WTC11 (cell line): Measurements from ENCODE around the gene UVRAG. TPM values are rescaled to one million over a fixed set of nuclear protein-coding genes. Genes with fewer than 3 reads are reported as not detected.

Experiments
- ATAC-seq: fragments of 200-7000 bp; cut with Tn5 transposase; 2 replicates; pipeline ENCODE4 v1.10.0; 2021; ENCODE audit warnings: mild to moderate bottlenecking, moderate library complexity
- CTCF ChIA-PET: fragments of 300-600 bp; sonication (Branson Sonifier 250); formaldehyde crosslinking; loops from one replicate; lab custom pipeline; 2021; ENCODE audit warnings: antibody characterized with exemption; lab: Charles Lee
- POLR2A ChIA-PET: fragments of 350-600 bp; sonication (Branson Sonifier 250); formaldehyde crosslinking; loops from one replicate; lab custom pipeline; 2021; ENCODE audit warnings: antibody characterized with exemption; lab: Charles Lee
- DNase-seq: peaks from one replicate; pipeline ENCODE4 v3.0.0; 2021; ENCODE audit warnings: low spot score
- H3K27ac Mint-ChIP-seq: 2 replicates; pipeline ENCODE4 v1.8.0; 2021; ENCODE audit warnings: mixed read lengths
- H3K27me3 Mint-ChIP-seq: 2 replicates; pipeline ENCODE4 v1.8.0; 2021; ENCODE audit warnings: low read depth, mild to moderate bottlenecking, moderate library complexity, mixed read lengths
- H3K36me3 Mint-ChIP-seq: 2 replicates; pipeline ENCODE4 v1.8.0; 2021; ENCODE audit warnings: mixed read lengths
- H3K4me1 Mint-ChIP-seq: 2 replicates; pipeline ENCODE4 v1.8.0; 2022; ENCODE audit warnings: mixed read lengths
- H3K4me3 Mint-ChIP-seq: 2 replicates; pipeline ENCODE4 v1.8.0; 2021; ENCODE audit warnings: mild to moderate bottlenecking, moderate library complexity, mixed read lengths
- H3K9me3 Mint-ChIP-seq: 2 replicates; pipeline ENCODE4 v1.8.0; 2021; ENCODE audit warnings: mixed read lengths
- ATF3 ChIP-seq: sonication (generic); formaldehyde crosslinking; conservative IDR thresholded peaks from 2 replicates; pipeline ENCODE4 v1.8.1; 2022; ENCODE audit warnings: mild to moderate bottlenecking, missing genetic modification reagents
- ATF6 ChIP-seq: sonication (generic); formaldehyde crosslinking; IDR thresholded peaks from 2 replicates; pipeline ENCODE4 v1.8.1; 2023; ENCODE audit warnings: mild to moderate bottlenecking, missing genetic modification reagents
- FOXP4 ChIP-seq: sonication (generic); formaldehyde crosslinking; IDR thresholded peaks from 2 replicates; pipeline ENCODE4 v1.8.0; 2022; ENCODE audit warnings: mild to moderate bottlenecking, missing genetic modification reagents
- GTF2I ChIP-seq: fragments of 250-450 bp; sonication (Bioruptor Pico); conservative IDR thresholded peaks from 2 replicates; pipeline ENCODE4 v1.4.0; 2021; ENCODE audit warnings: mild to moderate bottlenecking
- HMGA2 ChIP-seq: fragments of 250-450 bp; sonication (Bioruptor Pico); IDR thresholded peaks from 2 replicates; pipeline ENCODE4 v1.4.0; 2021; ENCODE audit warnings: mild to moderate bottlenecking, moderate library complexity
- IRF1 ChIP-seq: sonication (generic); formaldehyde crosslinking; IDR thresholded peaks from 2 replicates; pipeline ENCODE4 v1.8.0; 2023; ENCODE audit warnings: missing genetic modification reagents
- MXD4 ChIP-seq: fragments of 250-450 bp; sonication (Bioruptor Pico); IDR thresholded peaks from 2 replicates; pipeline ENCODE4 v1.8.0; 2021; ENCODE audit warnings: mild to moderate bottlenecking, moderate library complexity, borderline replicate concordance
- NR1H2 ChIP-seq: sonication (generic); formaldehyde crosslinking; IDR thresholded peaks from 2 replicates; pipeline ENCODE4 v1.9.0; 2021; ENCODE audit warnings: mild to moderate bottlenecking, moderate library complexity, missing genetic modification reagents
- RORB ChIP-seq: fragments of 250-450 bp; sonication (Bioruptor Pico); IDR thresholded peaks from 2 replicates; pipeline ENCODE4 v1.9.0; 2021; ENCODE audit warnings: mild to moderate bottlenecking
- USF2 ChIP-seq: sonication (generic); formaldehyde crosslinking; IDR thresholded peaks from 2 replicates; pipeline ENCODE4 v1.8.1; 2023; ENCODE audit warnings: mild to moderate bottlenecking, missing genetic modification reagents, moderate library complexity
- ZBTB21 ChIP-seq: sonication (generic); formaldehyde crosslinking; IDR thresholded peaks from 2 replicates; pipeline ENCODE4 v1.8.1; 2023; ENCODE audit warnings: mild to moderate bottlenecking, missing genetic modification reagents, borderline replicate concordance
- ZBTB43 ChIP-seq: sonication (generic); formaldehyde crosslinking; IDR thresholded peaks from 2 replicates; pipeline ENCODE4 v1.8.1; 2023; ENCODE audit warnings: mild to moderate bottlenecking, missing genetic modification reagents
- ZNF121 ChIP-seq: sonication (generic); formaldehyde crosslinking; IDR thresholded peaks from 2 replicates; pipeline ENCODE4 v1.8.0; 2023; ENCODE audit warnings: missing genetic modification reagents
- ZNF138 ChIP-seq: sonication (generic); formaldehyde crosslinking; conservative IDR thresholded peaks from 2 replicates; pipeline ENCODE4 v1.8.1; 2022; ENCODE audit warnings: mild to moderate bottlenecking, moderate library complexity, missing genetic modification reagents
- ZNF317 ChIP-seq: sonication (generic); formaldehyde crosslinking; IDR thresholded peaks from 2 replicates; pipeline ENCODE4 v1.8.1; 2023; ENCODE audit warnings: low read depth, mild to moderate bottlenecking, moderate library complexity, missing genetic modification reagents, borderline replicate concordance
- ZNF416 ChIP-seq: fragments of 250-450 bp; sonication (Bioruptor Pico); IDR thresholded peaks from 2 replicates; pipeline ENCODE4 v1.9.0; 2021; ENCODE audit warnings: mild to moderate bottlenecking, inconsistent platforms
- ZNF532 ChIP-seq: fragments of 250-450 bp; sonication (Bioruptor Pico); IDR thresholded peaks from 2 replicates; pipeline ENCODE4 v1.9.0; 2021; ENCODE audit warnings: mild to moderate bottlenecking, borderline replicate concordance
- total RNA-seq: library from RNA; stranded (reverse); gene quantifications from 3 replicates; pipeline ENCODE4 v1.2.3, GENCODE V29; 2021

UVRAG gene
- total RNA-seq, 1 experiment from 2014 or later: 14.5 TPM

GRCh38 chr11:76158394-76159302, 343.6 kb downstream of the UVRAG start (continued):
- TF ChIP-seq ZBTB43 (CRISPR knock-in tag) (no peak), ZNF138 (CRISPR knock-in tag) (no peak), ATF3 (CRISPR knock-in tag) (no peak), RORB (no peak)

- no peak overlapping the region for H3K27ac Mint-ChIP-seq
- ATAC-seq: no peak
- H3K4me1 Mint-ChIP-seq: no peaks in the 10 kb centered on the region
- no peak for DNase-seq
- CTCF ChIA-PET: no interaction called here
- TF ChIP-seq MXD4 (CRISPR knock-in tag) (no peak), ZNF532 (no peak), USF2 (no peak), NR1H2 (CRISPR knock-in tag) (no peak)
- no peaks in the 10 kb centered on the region for H3K36me3 Mint-ChIP-seq
- no peaks in the 10 kb centered on the region for H3K9me3 Mint-ChIP-seq
- POLR2A ChIA-PET: no interaction called here
- no peak overlapping the region for H3K4me3 Mint-ChIP-seq
- peaks cover 8% of the 10 kb centered on the region for H3K27me3 Mint-ChIP-seq
These were observed 344.4 kb downstream of the UVRAG start for GRCh38 chr11:76159303-76159937.

GRCh38 chr11:76159983-76160661, 345.1 kb downstream of the UVRAG start:
- DNase-seq: no peak
- no peak for ATAC-seq
- H3K4me1 Mint-ChIP-seq: no peaks in the 10 kb centered on the region
- H3K36me3 Mint-ChIP-seq: no peaks in the 10 kb centered on the region
- H3K27me3 Mint-ChIP-seq: peaks cover 11% of the 10 kb centered on the region
- H3K27ac Mint-ChIP-seq: no peak overlapping the region
- no peaks in the 10 kb centered on the region for H3K9me3 Mint-ChIP-seq
- POLR2A ChIA-PET: no interaction called here
- CTCF ChIA-PET: interaction anchor here (0.8 to 1.3 kb wide), 2 partner anchors 8 to 49 kb away, joined by 3 to 16 read pairs; no protein-coding TSS in a partner anchor
- H3K4me3 Mint-ChIP-seq: no peak overlapping the region
- no peak for TF ChIP-seq ZNF416 (CRISPR knock-in tag)
- no peak for TF ChIP-seq ZNF121 (CRISPR knock-in tag)
- no peak for TF ChIP-seq ZNF317
- no peak for TF ChIP-seq ZBTB21 (CRISPR knock-in tag)
- no peak for TF ChIP-seq ATF6 (CRISPR knock-in tag)
- TF ChIP-seq IRF1 (CRISPR knock-in tag): no peak
- TF ChIP-seq HMGA2 (CRISPR knock-in tag): no peak
- TF ChIP-seq FOXP4 (CRISPR knock-in tag): no peak
- TF ChIP-seq GTF2I (CRISPR knock-in tag): no peak
